HG02884 (cell line): Measurements from ENCODE around the gene NANS.
A peak's percentile ranks its signal among the peaks of the same experiment; 100 is the strongest.
"Not testable (repeated sequence)": the region's sequence is repeated elsewhere in the genome, so short reads cannot be mapped to it uniquely, and the experiment has no call there.

Experiments used
- ATAC-seq: cut with Tn5 transposase; IDR thresholded peaks from one replicate; pipeline ENCODE4 v1.9.1; 2021; ENCODE audit warnings: mild to moderate bottlenecking, moderate library complexity; ENCODE audit not compliant: unreplicated experiment

NANS gene

GRCh38 chr9:98099346-98099745 is 42.8 kb downstream of the NANS start:
- no peak for ATAC-seq

- ATAC-seq, result no peak
These were observed 43.4 kb downstream of the NANS start for GRCh38 chr9:98099898-98100297.

GRCh38 chr9:98100456-98100855 is 43.9 kb downstream of the NANS start:
- ATAC-seq, result no peak

GRCh38 chr9:98101416-98101815 is 44.9 kb downstream of the NANS start:
- no peak for ATAC-seq

- peak; percentile 96 for ATAC-seq
These were observed 45.3 kb downstream of the NANS start for GRCh38 chr9:98101868-98102273.

GRCh38 chr9:98104445-98104881 is 47.9 kb downstream of the NANS start:
- ATAC-seq, result no peak

GRCh38 chr9:98105006-98105405 is 48.5 kb downstream of the NANS start:
- no peak for ATAC-seq

GRCh38 chr9:98107926-98108325 is 51.4 kb downstream of the NANS start:
- no peak for ATAC-seq

- peak; percentile 67 for ATAC-seq
These were observed 52.0 kb downstream of the NANS start for GRCh38 chr9:98108531-98109031.

GRCh38 chr9:98109052-98109451 is 52.5 kb downstream of the NANS start:
- ATAC-seq, result no peak

GRCh38 chr9:98117097-98117496 is 60.6 kb downstream of the NANS start:
- not testable (repeated sequence) for ATAC-seq

GRCh38 chr9:98117984-98118639 is 61.6 kb downstream of the NANS start:
- ATAC-seq, result no peak

GRCh38 chr9:98118640-98119601 is 62.4 kb downstream of the NANS start, which contains the start of gene TRIM14:
TRIM14 (minus strand) TSS chr9:98119222; CDS start chr9:98119188, 34 bp downstream.
- no peak for ATAC-seq

GRCh38 chr9:98120476-98120875 is 63.9 kb downstream of the NANS start:
- no peak for ATAC-seq

- no peak for ATAC-seq
These were observed 64.5 kb downstream of the NANS start for GRCh38 chr9:98121058-98121457.

GRCh38 chr9:98124091-98124490 is 67.6 kb downstream of the NANS start:
- not testable (repeated sequence) for ATAC-seq

GRCh38 chr9:98124637-98125426 is 68.3 kb downstream of the NANS start:
- ATAC-seq, result no peak

- ATAC-seq, result no peak
These were observed 70.7 kb downstream of the NANS start for GRCh38 chr9:98127226-98127625.

- ATAC-seq, result no peak
These were observed 71.8 kb downstream of the NANS start for GRCh38 chr9:98128316-98128715.

GRCh38 chr9:98129451-98129881 is 72.9 kb downstream of the NANS start:
- ATAC-seq, result peak; percentile 69

- not testable (repeated sequence) for ATAC-seq
These were observed 73.5 kb downstream of the NANS start for GRCh38 chr9:98130060-98130459.
